NCI-H1694 (cell line): ENCODE measurements around the gene ZFAND3.

Source experiments
- DNase-seq: peaks from one replicate; lab custom pipeline; 2025; lab: John Stamatoyannopoulos, UW

The ZFAND3 gene

GRCh38 chr6:38187325-38187724 lies 367.8 kb downstream of the ZFAND3 start:
- DNase-seq, result no peak

- no peak for DNase-seq
Observed at GRCh38 chr6:38187811-38188590, 368.5 kb downstream of the ZFAND3 start.

GRCh38 chr6:38188677-38189335 lies 369.3 kb downstream of the ZFAND3 start:
- no peak for DNase-seq

- no peak for DNase-seq
Observed at GRCh38 chr6:38191418-38191817, 371.9 kb downstream of the ZFAND3 start.

GRCh38 chr6:38192011-38192410 lies 372.5 kb downstream of the ZFAND3 start:
- no peak for DNase-seq

GRCh38 chr6:38192487-38192886 lies 373.0 kb downstream of the ZFAND3 start:
- DNase-seq, result no peak

- no peak for DNase-seq
Observed at GRCh38 chr6:38193051-38193450, 373.5 kb downstream of the ZFAND3 start.

GRCh38 chr6:38193481-38194281 lies 374.2 kb downstream of the ZFAND3 start:
- DNase-seq, result no peak

- DNase-seq, result no peak
Observed at GRCh38 chr6:38194282-38194572, 374.7 kb downstream of the ZFAND3 start.

- no peak for DNase-seq
Observed at GRCh38 chr6:38194589-38194988, 375.1 kb downstream of the ZFAND3 start.

GRCh38 chr6:38195113-38195635 lies 375.6 kb downstream of the ZFAND3 start:
- DNase-seq, result no peak

GRCh38 chr6:38198219-38198618 lies 378.7 kb downstream of the ZFAND3 start:
- no peak for DNase-seq
